ENCODE data around the gene NBEAL2. TPM values are rescaled to one million over a fixed set of nuclear protein-coding genes. Genes with fewer than 3 reads are reported as not detected.

NBEAL2 gene
- total and polyA plus RNA-seq, 2 of the 4 experiments (the other 2 are of a cell fraction) = 2.2 to 12.5 TPM

- DNase-seq (no peak), ATAC-seq (ENCODE audit: low read depth) (no peak)
- Histone ChIP-seq H2BK5ac (ENCODE audit: low read depth, low read length, poor library complexity, severe bottlenecking) (no peak overlapping the region), H3K4me3 (ENCODE audit: insufficient read depth, low read depth, low read length) (no peak overlapping the region), H2BK120ac (ENCODE audit: low read depth, low read length) (no peak overlapping the region), H3K23ac (ENCODE audit: low read depth, low read length) (no peak overlapping the region), H2AK9ac (replicated peaks; ENCODE audit: low read depth, low read length, poor library complexity) (no peak overlapping the region), H3K9me1 (ENCODE audit: insufficient read depth, low read length) (peaks cover 22% of the 10 kb centered on the region), H3K27ac (ENCODE audit: insufficient read depth, low read length) (no peak overlapping the region), H2BK15ac (ENCODE audit: low read depth, low read length) (no peak overlapping the region), H3K4me2 (ENCODE audit: low read depth, low read length) (no peak overlapping the region), H3K9me3 (ENCODE audit: control insufficient read depth, insufficient read depth, low read length) (no peaks in the 10 kb centered on the region), H3K36me3 (ENCODE audit: control insufficient read depth, insufficient read depth, low read length) (peaks cover 10% of the 10 kb centered on the region), H3K9ac (ENCODE audit: low read depth, low read length) (no peak overlapping the region), H2AK5ac (ENCODE audit: low read depth, low read length) (no peak overlapping the region), H3K27me3 (ENCODE audit: control insufficient read depth, insufficient read depth, low read length) (no peaks in the 10 kb centered on the region), H2AFZ (replicated peaks; ENCODE audit: low read length, poor library complexity) (no peak overlapping the region), H3K79me1 (ENCODE audit: low read depth in 1 of 2, low read length in 2 of 2) (peaks cover 11 to 31% of the 10 kb centered on the region in 2 experiments), H4K8ac (ENCODE audit: low read depth in 2 of 2, low read length in 2 of 2) (no peak overlapping the region), H3K56ac (ENCODE audit: extremely low read depth, insufficient read depth, low read length) (no peak overlapping the region), H3K18ac (ENCODE audit: low read depth, low read length) (no peak overlapping the region), H3K4me1 (ENCODE audit: control insufficient read depth, insufficient read depth, low read length) (peaks cover 11% of the 10 kb centered on the region), H2BK20ac (ENCODE audit: low read depth, low read length) (no peak overlapping the region), H3K14ac (replicated peaks; ENCODE audit: low read depth, low read length) (no peak overlapping the region), H4K5ac (ENCODE audit: low read depth, low read length) (no peak overlapping the region), H3K4ac (ENCODE audit: low read depth, low read length) (no peak overlapping the region), H4K91ac (ENCODE audit: insufficient read depth, low read depth, low read length) (no peak overlapping the region), H4K20me1 (ENCODE audit: insufficient read depth, low read length) (no peaks in the 10 kb centered on the region)
- 100% methylated on average over 2 of the region's 6 CpGs; no CpG with 5 or more reads in 1 of the 2 experiments for WGBS, 2 experiments (ENCODE audit: extremely low coverage in 2 of 2, insufficient read length in 1 of 2)
- no TSS peak for BruUV-seq (replicated peaks)
- ChIA-PET POLR2A (ENCODE audit: unreplicated experiment) (no interaction called here), CTCF (no interaction called here)
- intact Hi-C loops (cut with micrococcal nuclease) (no loop called here), dilution Hi-C loops (cut with HindIII; ENCODE audit: low sequenced_read_pairs, unreplicated experiment) (no loop called here), in situ Hi-C loops (cut with MboI; ENCODE audit: low sequenced_read_pairs) (no loop called here)
- TF ChIP-seq ELK1 (IDR thresholded peaks at IDR 0.05; ENCODE audit: borderline replicate concordance, low read depth, low read length) (no peak), CTCF (conservative IDR thresholded peaks at IDR 0.05; ENCODE audit: low read depth, low read length) (no peak), SMC3 (IDR thresholded peaks at IDR 0.05; ENCODE audit: low read depth, low read length) (no peak), MAZ (IDR thresholded peaks at IDR 0.05; ENCODE audit: borderline replicate concordance, low read depth, low read length) (no peak), BHLHE40 (IDR thresholded peaks at IDR 0.05; ENCODE audit: low read depth, low read length) (no peak), CHD1 (IDR thresholded peaks at IDR 0.05; ENCODE audit: low read depth, low read length) (no peak), RCOR1 (IDR thresholded peaks at IDR 0.05; ENCODE audit: insufficient replicate concordance, low read length) (no peak), FOS (IDR thresholded peaks at IDR 0.05; ENCODE audit: low read depth, low read length) (no peak), MAFK (IDR thresholded peaks at IDR 0.05; ENCODE audit: low read depth, low read length) (no peak), USF2 (IDR thresholded peaks at IDR 0.05; ENCODE audit: low read depth, low read length) (no peak), POLR2A (IDR thresholded peaks at IDR 0.05; ENCODE audit: low read depth, low read length) (no peak), RFX5 (IDR thresholded peaks at IDR 0.05; ENCODE audit: low read depth, low read length) (no peak), MXI1 (IDR thresholded peaks at IDR 0.05; ENCODE audit: borderline replicate concordance, low read depth, low read length) (no peak), CEBPB (IDR thresholded peaks at IDR 0.05; ENCODE audit: low read depth, low read length) (no peak), NFE2L2 (IDR thresholded peaks at IDR 0.05; ENCODE audit: low read depth, low read length) (no peak), RAD21 (IDR thresholded peaks at IDR 0.05; ENCODE audit: low read length) (no peak)
Measured at GRCh38 chr3:47011371-47011770, 31.9 kb downstream of the NBEAL2 start.
